HT-29 (cell line): ENCODE data around the gene MRGPRG. TPM values are rescaled to one million over a fixed set of nuclear protein-coding genes. Genes with fewer than 3 reads are reported as not detected.
"Not testable (repeated sequence)": the region's sequence is repeated elsewhere in the genome, so short reads cannot be mapped to it uniquely, and the experiment has no call there.

ENCODE experiments used
- DNase-seq: peaks from one replicate; pipeline ENCODE4 v3.0.0-alpha.2; 2015; ENCODE audit warnings: low spot score
- total RNA-seq: library from RNA; depleted of rRNA; stranded (reverse); fragments of >200 nt; shearing (Covaris generic); gene quantifications from 2 replicates; pipeline ENCODE4 v1.2.3, GENCODE V29; 2014; rRNA removed

MRGPRG gene, protein sequence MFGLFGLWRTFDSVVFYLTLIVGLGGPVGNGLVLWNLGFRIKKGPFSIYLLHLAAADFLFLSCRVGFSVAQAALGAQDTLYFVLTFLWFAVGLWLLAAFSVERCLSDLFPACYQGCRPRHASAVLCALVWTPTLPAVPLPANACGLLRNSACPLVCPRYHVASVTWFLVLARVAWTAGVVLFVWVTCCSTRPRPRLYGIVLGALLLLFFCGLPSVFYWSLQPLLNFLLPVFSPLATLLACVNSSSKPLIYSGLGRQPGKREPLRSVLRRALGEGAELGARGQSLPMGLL
- total RNA-seq, result not detected in 2 replicates

DNA sequence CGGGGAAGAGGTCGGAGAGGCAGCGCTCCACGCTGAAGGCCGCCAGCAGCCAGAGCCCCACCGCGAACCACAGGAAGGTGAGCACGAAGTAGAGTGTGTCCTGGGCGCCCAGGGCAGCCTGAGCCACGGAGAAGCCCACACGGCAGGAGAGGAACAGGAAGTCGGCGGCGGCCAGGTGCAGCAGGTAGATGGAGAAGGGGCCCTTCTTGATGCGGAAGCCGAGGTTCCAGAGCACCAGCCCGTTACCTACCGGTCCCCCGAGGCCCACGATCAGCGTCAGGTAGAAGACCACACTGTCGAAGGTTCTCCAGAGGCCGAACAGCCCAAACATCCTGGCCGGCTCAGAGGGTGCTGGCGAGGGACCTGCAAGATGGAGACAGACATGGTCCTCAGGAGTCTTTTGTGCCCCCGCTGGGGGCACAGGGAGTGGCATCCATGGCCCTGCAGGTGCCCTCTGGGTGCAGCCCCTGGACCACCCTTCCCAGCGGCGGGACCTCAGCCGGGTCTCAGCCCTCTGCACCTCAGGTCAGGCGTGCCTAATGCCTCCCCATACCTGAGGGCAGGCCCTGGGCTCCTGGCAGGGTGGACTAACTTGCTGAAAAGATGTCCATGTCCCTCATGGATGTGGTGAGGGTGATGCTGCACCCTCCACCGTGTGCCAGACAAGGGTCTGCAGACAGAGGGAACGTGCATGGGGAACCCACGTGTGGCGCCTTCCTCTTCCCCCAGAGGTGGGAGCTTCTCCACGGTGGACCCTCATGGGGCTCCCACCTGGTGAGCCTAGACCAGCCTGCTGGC, at the start of gene MRGPRG:
Gene MRGPRG (minus strand): TSS at position 331 of the 798 bp plus-strand sequence. CDS start 0 bp downstream, at position 331.
- DNase-seq, result no peak

DNA sequence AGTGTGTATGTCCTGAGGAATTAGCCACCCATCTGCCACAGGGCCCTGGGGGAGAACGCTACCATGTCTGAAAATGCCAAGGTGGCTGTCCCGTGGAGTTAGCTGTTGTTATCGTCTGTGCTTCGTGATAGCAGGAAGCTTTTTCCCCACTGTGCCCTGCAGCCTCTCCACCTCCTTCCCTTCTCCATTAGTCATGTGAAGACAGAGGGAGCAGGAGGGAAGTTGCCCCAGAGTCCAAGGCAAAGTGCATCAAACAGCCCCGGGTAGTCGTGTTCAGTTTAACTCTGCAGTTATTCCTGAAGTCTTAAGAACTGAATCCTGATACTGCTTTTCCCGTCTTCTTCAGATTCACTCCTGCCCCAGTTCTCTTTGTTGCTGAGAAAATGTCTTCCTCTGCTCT, 43.9 kb upstream of the MRGPRG start:
- not testable (repeated sequence) for DNase-seq

DNA sequence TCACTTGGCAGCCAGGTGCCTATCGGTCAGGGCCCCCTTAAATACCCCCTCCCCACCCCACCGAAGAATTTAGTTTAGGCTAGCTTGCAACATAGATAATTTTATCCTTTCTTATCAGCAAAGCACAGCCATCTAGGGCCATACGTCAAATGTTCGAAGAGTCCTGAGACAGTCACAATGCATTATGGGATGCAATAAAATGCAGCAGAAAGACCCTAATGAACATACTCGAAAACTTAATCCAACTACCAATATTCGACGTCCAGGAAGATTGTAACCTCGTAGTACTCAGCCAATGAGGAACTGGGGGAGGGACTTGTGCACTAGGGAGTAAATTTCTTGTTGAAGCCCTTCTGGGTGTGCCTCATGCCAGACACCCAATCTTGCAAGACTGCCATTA, 43.2 kb upstream of the MRGPRG start:
- not testable (repeated sequence) for DNase-seq

DNA sequence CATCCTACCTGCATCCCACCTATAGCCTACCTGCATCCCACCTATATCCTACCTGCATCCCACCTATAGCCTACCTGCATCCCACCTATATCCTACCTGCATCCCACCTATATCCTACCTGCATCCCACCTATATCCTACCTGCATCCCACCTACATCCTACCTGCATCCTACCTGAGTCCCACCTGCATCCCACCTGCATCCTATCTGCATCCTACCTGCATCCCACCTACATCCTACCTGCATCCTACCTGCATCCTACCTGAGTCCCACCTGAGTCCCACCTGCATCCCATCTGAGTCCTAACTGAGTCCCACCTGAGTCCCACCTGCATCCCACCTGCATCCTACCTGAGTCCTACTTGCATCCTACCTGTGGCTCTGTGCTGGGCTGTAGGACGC, 38.9 kb upstream of the MRGPRG start:
- DNase-seq, result not testable (repeated sequence)

DNA sequence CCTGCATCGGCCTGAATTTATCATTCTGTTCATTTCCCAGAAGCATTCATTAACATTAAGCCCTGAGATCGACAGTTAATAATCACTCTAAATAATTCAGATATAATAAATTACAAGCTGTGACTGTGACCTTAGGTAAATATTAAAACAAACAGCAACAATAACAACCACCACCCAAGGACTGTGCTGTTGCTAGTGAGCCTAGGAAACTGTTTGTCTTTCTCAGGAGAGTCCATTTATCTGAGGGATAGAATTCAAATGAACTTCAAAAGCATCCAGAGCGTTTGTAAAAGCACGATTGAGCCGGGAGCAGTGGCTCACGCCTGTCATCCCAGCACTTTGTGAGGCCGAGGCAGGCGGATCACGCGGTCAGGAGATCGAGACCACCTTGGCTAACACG, 36.6 kb upstream of the MRGPRG start:
- not testable (repeated sequence) for DNase-seq

DNA sequence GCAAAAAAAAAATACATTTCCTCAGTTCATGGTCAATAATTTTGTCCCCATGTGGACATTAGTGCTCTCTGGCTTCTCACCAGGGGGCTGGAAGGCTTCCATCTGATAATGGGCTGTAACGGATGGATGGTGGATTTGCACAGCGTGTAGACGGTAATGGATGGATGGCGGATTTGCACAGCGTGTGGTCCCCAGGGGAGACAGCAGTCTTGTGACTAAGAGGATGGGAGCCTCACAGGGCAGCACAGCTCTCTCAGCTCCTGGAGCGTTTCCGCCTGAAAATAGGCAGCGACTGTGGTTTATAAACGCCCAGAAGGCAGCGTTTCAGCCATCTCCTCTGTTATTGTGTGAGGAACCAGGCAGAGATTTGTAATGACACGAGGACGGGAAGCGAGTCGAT, 36.2 kb upstream of the MRGPRG start:
- not testable (repeated sequence) for DNase-seq

DNA sequence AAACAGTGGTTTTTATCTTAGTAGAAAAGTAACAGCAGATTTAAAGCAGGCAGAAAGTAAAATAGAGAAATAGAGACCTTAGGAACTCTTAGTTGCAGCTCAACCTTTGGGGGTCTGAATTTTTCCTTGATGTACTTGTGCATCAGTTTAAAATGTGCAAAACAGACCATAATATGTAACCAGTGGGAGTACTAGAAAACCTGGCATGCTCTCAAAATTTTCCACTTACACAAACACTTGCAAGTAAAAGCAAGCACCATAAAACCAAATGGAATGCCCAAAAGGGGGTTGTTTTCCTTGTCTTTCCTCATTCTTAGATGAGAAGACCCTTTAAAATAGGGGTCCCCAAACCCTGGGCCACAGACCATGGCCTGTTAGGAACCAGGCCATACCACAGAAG, 26.5 kb upstream of the MRGPRG start:
- DNase-seq, result no peak

DNA sequence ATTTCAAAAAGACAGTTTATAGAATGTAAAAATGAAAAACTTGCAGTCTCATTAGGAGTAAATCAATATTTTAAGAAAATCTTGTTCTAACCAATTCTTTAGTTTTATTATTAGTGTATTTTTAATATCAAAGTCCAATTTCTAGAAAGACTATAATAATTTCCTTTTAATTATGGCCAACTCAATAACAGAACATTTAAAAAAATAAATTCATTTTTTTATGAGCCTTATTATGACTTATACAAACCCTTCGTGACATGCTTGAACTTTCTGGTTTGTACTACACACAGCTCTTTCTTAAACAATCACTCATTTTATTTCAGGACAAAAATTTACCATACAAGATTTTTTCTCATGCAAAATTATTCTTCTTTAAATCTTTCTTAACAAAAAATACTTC, 25.3 kb upstream of the MRGPRG start:
- no peak for DNase-seq

DNA sequence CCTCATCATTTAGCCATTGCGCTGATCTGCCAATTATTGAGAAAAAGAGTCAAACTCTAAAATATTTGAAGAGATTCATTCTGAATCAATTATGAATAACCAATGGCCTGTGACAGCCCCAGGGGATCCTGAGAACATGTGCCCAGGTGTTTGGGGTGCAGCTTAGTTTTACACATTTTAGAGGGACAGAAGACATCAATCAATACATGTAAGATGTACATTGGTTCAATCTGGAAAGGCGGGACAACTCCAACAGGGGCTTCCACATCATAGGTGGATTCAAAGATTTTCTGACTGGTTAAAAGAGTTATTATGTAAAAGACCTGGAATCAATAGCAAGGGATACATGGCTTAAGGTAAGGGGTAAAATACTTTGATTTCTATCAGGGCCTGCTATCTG, 18.5 kb upstream of the MRGPRG start:
- DNase-seq, result no peak

DNA sequence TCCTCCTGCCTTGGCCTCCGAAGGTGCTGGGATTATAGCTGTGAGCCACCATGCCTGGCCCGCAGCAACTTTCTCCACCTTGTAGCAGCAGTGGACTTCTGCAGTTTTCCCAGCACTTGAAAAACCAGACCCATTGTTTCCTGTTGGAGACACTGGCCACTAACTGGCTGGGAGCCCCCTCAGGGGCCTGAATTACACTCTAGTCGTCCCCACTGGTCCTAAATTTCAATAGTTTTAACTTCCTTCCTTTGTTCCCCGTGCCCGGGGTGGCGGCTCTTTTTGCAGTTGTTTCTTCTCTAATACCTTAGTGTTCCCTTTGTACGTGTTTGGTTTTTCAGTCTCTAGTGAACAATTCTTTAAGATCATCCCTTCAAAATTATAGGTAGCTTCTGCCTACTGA, 16.2 kb upstream of the MRGPRG start:
- no peak for DNase-seq

DNA sequence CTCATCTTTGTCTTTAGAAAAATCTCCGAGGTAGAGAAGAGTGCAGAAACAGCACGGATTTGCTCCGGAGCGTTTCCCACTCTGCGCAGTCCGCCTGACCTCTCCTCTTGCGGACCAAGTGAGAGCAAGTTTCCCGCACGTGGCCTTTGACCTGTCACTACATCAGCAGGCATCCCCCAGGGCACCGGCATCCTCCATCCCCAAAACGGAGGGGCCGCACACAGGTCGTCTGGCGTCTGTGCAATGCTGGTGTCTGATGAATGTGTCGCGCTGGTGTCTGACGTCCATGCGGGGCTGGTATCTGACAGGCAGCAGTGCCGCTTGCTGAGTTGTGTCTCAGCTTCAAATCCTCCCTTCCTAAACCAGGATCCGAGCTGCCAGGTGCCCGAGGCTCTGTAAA, 14.3 kb upstream of the MRGPRG start:
- no peak for DNase-seq

DNA sequence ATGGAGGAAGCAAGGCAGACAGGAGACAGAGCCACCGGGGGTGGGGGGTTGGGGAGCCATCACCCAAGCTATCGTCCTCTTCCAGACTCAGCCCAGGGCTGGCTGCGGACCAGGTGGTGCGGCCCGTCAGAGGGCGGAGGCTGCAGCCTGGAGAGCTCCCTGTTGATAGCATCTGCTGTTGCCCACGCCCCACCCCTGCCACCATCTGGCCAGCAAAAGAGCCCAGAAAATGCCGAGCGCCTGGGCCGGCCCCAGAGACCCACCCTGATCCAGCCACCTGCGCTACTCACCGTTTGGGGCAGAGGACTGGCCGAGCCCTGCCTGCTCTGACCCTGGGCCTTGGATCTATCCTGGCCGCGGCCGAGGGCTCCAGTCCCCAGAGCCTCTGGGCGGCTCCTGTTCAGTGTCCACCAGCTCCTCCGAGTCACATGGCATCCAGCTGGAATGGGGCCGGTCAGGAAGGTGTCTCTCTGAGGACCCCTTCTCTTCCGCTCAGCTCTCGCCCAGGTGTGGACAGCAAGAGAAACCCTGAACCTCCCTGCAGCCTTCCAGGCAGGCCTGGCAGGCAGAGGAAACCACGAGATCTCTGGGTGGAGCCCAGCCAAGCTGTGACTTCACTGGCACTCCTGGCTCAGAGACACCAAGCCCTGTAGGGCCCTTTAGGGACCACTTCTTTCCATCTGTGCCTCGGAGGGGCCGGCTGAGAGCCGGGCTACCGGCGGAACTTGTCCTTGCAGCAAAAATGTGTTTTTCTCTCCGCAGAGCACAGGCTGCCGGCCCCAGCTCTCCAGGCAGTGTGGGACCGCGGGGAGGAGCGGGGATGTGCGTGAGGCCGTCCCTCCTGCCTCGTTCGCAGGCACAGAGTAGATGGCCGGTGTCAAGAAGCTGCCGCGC, 13.5 kb upstream of the MRGPRG start, which contains the start of gene MRGPRE:
Gene MRGPRE (minus strand): TSS at position 567 of the 894 bp plus-strand sequence. CDS start 3,618 bp downstream, outside the sequence.
- peak; percentile 46 for DNase-seq

DNA sequence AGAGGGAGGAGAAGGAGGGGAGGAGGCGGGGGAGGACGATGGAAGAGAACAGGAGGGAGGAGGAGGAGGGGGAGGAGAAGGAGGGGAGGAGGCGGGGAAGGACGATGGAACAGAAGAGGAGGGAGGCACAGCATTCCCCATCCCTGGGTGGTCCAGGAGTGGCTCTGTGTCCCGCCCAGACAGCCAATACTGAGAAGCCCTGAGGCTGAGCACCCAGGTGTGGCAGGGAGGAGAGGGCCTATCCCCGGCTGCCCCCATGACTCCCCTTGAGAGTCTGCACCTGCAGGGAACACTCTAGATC, 12.9 kb upstream of the MRGPRG start:
- no peak for DNase-seq

DNA sequence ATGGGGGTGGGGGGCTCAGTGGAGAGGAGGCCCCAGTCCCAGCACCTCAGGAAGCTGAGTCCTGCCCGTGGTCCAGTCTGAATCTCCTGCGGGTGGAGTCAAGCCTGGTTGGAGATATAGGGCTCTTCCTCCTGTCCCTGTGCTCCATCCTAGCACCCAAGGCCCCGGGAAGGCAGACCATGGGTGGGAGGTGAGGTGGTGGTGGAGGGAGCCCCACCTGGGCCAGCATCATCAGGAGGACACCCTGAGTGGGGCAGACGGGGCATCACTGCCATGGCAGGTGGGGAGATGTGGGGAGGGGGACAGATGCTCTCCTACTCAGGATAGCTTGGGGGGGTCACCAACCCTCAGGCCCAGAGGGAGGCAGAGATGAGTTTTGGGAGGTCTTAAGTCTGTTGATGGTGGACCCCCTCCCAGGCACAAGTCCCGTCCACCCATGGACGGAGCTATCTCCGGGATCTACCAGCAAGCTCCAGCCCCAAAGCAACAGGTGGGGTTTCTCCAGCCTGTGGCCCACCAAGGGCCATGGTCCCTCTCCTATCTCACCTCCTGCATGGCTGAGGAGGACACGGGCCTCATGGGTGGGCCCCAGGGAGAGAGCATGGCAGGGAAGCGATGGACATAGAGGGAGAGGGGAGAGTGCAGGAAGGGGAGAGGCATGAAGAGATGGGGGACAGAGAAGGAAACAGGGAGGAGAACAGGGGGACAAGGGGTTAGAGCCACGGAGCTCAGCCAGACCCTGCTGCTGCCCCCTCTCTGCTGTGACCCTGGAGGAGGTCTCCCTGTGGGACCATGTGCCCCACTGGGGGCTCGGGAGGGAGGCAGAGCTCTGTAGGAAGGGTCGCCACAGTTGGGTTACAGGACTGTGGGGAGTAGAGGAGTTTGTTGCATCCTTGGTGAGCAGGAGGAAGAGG, 12.3 kb upstream of the MRGPRG start:
- no peak for DNase-seq

DNA sequence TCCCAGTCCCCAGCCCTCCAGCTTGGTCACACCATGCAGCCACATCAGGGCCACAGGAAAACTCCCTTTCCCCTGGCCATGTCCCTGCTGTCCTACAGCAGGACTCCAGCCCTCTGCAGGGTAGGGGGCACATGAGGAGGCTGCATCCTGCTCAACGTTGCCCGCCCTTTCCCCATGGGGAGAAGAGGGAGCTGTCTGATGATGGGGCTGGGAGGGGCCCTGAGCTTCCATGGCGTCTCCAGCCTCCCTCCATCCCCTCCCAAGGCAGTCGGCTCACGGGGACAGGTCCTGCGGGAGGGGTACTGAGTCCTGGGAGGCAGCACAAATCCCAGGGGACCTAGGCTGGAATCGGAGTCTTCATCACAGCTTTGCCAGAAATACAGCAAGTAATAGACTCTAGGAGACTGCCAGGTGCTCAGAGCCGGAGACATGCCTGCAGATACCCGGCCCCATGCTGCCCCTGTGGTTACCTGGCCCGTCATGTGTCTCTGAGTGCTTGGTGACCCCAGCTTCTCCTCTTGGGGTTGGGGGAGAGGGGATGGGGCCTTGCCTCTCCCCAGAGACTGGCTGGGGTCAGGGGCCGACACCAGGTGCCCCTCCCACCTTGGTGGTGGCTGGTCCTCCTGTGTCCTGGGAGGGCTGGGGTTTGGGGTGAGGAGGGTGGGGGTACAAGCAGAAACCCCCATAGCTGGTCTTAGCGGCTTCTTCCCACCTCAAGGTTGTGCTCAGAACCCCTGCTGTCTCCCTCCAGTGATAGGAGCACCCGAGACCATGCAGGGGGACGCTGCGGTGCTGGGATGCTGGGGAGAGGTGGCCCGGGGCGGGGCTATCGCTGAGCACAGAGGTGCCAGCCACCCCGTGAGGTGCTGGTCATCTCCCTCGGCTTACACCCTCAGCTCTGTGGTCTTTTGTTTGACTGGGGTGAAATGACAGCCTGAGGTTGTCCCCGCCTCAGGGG, 11.3 kb upstream of the MRGPRG start:
- no peak for DNase-seq

DNA sequence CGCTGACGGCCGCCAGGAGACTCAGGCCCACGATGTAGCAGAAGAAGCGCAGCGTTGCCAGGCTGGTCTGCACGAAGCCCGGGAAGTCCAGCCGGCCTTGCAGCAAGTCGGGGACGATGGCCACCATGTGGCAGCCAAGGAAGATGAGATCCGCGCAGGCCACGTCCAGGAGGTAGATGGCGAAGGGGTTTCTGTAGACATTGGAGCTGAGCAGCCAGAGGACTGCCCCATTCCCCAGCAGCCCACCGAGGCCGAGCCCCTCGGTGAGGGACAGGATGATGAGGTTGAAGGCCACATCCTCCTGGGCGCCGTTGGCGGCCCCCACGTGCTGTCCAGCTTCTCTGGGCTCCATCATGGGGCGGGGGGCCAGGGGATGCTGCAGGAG, 9.8 kb upstream of the MRGPRG start:
- no peak for DNase-seq

DNA sequence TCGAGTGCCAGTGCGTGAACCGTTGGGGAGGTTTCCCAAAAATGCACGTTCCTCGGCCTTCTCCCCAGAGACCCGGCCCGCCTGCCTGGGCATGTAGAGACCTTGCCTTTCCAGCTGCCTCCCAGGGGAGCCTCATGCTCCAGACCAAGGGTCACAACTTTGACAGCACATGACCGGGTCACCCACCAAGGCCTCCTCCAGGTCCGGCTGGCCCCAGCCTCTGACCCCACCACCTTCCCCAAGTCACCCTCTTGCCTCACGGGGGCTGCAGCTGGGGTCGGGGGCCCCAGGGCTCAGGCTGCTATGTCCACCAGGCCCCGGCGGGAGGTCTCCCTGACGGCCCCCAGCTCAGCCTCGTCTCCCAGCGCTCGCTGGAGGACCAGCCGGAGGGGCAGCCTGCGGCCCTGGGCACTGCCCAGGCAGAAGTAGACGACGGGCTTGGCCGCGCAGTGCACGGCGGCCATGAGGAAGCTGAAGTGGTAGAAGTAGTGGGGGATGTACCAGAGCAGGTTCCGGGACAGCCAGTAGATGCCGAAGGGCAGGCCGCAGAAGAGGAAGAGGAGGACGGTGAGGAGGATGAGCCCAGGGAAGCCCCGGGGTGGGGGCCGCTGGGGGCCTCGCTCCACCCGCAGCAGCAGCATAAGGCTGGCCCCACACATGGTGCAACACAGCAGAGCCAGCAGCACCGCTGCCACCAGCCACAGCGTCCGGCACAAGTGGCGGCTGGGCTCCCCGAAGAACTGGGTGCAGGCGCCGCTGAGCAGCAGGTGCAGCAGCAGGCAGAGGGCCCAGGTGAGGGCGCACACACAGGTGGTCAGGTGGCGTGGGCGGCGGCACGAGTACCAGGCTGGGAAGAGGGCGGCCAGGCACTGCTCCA, 9.2 kb upstream of the MRGPRG start:
- DNase-seq, result no peak

DNA sequence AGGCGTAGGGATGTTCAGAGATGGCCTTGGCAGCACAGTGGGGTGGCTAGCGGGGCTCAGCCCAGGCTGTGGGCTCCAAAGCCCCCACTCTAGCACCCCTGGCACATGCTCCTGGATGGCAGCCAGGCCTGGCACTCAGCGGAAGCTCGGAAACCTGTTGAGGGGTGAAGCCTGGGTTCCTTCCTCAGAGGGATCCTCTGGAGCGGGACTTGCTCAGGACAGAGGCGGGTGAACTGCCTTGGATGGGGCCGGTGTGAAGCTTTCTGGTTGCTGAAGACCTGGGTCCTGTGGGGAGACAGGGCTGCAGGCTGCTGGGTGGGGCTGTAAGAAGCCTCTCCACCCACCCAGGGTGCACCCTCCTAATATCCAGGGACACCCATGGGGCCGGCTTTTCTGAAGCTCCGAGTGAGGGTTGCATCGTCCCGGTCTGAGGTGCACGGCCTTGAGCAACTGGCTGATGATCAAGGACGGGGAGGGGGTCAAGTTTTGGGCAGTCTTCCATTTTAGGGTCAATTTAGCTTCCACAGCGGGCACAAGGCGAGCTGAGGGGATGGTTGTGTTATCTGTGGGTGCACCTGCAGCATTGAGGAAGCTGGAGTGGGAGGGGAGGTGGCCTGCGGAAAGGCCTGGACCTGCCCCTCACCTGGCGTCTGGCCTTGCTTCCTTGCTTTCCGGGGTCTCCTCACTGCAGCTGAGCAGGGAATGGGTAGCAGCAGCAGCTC, 8.4 kb upstream of the MRGPRG start:
- DNase-seq, result no peak
